GM12801 (cell line): ENCODE data around the gene MAP3K12.

Source experiments
- TF ChIP-seq, protein P1 (sequence below): IDR thresholded peaks from one replicate; pipeline ENCODE4 v1.5.1; 2011; ENCODE audit warnings: control low read depth; ENCODE audit not compliant: insufficient read length; ENCODE audit errors: extremely low read depth

Gene MAP3K12

DNA sequence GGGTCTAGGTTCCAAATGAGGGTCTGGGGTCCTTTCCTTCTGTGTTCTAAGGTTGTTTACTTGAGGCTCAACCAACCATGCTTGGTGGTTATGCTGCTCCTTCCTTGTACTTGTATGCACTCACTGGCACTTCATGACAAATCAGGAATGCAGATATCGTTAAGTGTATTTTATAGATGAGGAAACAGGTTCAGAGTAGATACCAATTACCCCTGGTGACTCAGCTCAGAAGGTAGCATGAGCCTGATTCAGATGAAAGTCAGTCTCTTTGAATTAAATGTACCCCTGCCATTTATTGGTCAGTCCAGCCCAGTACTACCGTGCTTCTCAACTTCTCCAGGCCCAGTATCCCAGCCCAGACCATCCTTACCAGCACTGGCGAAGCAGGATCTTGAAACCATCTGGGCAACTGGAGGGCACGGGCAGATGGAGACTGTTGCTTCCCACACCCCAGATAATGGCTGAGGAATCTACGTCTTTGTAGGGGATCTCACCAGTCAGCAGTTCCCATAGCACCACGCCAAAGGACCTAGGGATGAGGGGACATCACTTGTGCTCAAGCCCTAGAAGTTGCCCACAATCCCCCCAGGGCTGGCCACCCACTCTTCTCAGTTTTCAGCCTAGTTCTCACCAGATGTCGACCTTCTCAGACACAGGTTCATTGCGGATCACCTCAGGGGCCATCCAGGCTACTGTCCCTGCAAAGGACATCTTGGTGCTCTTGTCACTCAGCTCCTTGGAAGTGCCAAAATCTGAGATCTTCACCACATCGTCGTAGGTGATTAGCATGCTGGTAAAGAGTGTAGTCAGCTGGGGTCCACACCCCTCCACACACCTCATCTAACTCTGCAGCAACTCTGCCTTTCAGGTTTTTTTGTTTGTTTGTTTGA lies 14.3 kb downstream of the MAP3K12 start:
- TF ChIP-seq, protein P1, sequence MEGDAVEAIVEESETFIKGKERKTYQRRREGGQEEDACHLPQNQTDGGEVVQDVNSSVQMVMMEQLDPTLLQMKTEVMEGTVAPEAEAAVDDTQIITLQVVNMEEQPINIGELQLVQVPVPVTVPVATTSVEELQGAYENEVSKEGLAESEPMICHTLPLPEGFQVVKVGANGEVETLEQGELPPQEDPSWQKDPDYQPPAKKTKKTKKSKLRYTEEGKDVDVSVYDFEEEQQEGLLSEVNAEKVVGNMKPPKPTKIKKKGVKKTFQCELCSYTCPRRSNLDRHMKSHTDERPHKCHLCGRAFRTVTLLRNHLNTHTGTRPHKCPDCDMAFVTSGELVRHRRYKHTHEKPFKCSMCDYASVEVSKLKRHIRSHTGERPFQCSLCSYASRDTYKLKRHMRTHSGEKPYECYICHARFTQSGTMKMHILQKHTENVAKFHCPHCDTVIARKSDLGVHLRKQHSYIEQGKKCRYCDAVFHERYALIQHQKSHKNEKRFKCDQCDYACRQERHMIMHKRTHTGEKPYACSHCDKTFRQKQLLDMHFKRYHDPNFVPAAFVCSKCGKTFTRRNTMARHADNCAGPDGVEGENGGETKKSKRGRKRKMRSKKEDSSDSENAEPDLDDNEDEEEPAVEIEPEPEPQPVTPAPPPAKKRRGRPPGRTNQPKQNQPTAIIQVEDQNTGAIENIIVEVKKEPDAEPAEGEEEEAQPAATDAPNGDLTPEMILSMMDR = no peak

DNA sequence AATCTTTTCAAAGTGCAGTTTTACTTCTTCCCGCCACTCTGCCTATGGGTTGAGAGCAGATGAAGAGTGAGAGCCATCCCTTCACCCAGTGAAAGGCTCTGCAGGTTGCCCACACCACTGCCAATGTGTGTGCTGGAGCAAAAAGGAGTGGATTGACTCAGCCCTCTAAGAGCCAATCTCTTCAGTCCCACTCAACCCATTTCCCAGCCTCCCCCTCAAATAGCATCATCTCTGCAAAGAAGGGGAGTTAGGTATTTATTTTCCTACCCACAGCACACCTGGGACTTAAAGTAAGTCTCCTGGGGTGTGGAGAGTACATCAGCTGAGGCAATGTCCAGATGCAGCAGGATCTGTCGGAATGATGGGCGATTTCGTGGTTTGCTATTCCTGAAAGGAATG lies 15.3 kb downstream of the MAP3K12 start:
- TF ChIP-seq, protein P1 = no peak

DNA sequence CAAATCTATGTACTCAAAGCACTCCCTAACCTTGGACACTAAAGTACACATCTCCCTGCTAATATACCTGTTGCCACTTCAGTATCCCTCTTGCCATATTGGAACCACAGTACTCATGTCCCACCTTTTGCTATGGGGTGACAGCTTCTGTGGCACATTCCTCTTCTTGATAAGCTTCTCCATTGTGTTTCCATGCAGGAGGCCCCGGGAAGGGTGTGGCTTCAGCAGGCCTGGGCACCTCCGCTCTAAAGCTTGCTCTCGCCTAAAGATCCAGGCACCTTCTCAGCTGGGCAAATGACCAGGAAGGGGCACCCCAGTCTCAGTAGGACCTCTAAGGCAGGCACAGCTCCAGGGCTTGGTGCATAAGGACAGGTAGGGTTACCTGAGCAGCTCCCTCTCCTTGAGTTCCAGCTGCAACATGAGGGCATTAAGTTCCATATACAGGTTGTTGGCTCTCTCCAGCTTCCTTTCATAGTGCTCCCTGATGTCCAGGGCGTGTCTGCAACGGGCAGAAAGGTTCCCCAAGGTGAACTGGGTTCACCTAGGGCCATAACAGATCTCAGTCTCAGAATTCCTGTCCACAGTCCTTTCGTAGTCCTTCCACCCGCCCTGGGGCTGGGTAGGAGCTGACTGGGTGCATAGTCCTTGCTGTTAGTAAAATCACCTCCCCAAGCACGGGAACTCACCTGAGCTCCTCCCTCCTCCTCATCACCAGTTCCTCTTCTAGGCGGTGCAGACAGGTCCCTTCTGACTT lies 15.9 kb downstream of the MAP3K12 start:
- TF ChIP-seq, protein P1 = no peak

DNA sequence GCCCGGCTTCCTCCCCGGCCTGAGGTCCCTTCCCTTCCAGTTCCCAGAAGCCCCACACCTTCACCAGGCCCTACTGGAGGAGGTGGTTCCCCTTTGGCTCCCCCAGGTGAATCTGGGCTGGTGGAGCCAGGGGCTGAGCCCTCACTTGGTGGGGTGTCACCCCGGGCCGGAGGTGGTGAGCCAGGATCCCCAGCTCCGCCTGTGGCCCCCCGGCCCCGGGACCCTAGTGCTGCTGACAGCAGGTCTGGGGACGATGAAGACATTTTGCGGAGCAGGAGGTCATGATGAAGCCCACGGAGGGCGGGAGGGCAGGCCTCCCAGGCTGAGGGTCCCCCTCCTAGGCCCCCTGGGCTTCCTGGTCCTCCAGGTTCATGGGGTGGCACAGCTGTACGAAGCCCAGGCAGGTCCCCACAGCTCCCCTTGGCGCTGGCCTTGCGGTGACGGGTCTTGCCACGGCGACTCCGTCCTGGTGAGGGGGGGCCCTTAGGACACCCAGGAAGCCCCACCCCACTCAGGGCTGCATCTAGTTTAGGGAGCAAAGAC lies 16.6 kb downstream of the MAP3K12 start:
- TF ChIP-seq, protein P1 = no peak

DNA sequence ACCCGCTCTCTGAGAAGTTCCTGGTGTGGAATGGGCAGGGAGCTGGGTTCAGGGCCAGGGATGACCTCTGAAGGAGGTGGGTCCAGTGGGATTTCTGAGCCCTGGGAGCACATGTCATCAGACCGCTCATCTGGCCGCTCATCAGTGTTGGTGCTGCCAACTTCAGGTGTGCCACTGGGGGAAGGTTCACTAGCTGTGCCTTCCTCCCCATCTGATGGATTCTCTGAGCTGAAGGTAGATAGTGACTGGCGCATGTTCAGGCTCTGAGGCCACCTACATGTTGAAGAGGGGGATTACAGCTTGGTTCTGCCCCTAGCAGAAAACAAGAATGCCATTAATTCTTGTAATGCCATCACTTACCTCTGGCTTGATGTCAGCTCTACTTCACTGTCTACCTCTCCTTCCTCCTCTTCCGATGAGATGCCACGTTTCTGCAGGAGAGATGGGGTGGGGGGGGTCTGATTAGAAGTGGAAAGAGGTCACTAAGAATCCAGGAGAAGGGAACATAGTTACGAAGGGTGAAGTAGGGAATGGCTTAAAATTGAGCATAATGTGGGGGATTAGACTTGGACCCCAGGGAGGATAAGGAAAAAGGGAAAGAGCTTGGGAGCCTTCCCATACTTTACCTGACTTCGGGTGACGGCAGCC lies 17.2 kb downstream of the MAP3K12 start:
- TF ChIP-seq, protein P1 = no peak

DNA sequence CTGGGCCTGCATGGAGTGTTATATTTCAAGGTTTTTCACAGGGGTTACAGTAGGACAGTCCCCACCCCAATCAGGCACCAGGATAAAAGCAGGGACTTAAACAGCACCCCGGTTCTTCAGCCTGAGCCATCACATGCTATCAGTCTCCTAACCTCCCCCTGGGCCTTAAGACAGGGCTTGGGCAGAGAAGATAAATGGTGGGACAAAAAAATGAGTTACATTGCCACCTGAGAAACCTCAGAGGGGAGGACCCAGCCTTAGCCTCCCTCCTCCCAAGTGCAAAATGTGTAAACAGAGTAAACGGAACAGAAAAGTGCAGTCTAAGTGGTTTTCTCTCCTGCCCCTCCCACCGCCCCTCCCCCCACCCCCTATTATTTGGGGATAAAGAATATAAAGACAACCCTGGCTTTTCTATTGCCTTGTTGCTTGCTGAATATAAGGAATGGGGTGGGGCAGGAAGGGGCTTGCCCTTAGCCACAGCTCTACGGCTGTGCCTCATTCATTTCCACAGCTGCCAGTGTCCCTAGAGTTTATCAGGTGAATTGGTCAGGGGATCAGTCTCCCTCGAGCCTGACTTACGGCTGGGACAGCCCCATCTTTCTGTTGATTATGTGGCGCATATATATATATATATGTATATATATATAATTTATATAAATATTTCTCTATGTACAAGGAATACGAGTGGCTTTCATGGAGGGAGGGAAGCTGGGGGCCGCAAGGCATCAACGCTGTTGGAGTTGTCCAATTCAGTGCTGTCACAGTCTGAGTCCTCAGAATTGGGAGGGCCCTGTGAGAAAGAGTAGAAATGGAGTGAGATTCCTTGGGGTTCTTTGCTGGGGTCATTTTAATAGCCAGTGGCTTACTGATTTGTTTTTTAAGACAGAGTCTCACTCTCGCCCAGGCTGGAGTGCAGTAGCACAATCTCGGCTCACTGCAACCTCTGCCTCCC lies 18.5 kb downstream of the MAP3K12 start:
- TF ChIP-seq, protein P1 = no peak
